ENCODE results near the gene RIMBP2.

RIMBP2 gene

GRCh38 chr12:130428116-130428515, 288.0 kb downstream of the RIMBP2 start:
- no peak for DNase-seq (ENCODE audit: low read depth in 2 of 2, low spot score in 1 of 2)

GRCh38 chr12:130427381-130427887, 288.7 kb downstream of the RIMBP2 start:
- DNase-seq (ENCODE audit: low read depth in 2 of 2, low spot score in 1 of 2), result no peak

- no peak for DNase-seq (ENCODE audit: low read depth in 2 of 2, low spot score in 1 of 2)
These were observed 290.3 kb downstream of the RIMBP2 start for GRCh38 chr12:130425698-130426245.

- DNase-seq (ENCODE audit: low read depth in 2 of 2, low spot score in 1 of 2), result no peak
These were observed 291.0 kb downstream of the RIMBP2 start for GRCh38 chr12:130424858-130425697.

- no peak for DNase-seq (ENCODE audit: low read depth in 2 of 2, low spot score in 1 of 2)
These were observed 291.9 kb downstream of the RIMBP2 start for GRCh38 chr12:130423991-130424857.

- DNase-seq (ENCODE audit: low read depth in 2 of 2, low spot score in 1 of 2), result no peak
These were observed 293.0 kb downstream of the RIMBP2 start for GRCh38 chr12:130423136-130423535.

GRCh38 chr12:130422676-130423075, 293.4 kb downstream of the RIMBP2 start:
- no peak for DNase-seq (ENCODE audit: low read depth in 2 of 2, low spot score in 1 of 2)

- DNase-seq (ENCODE audit: low read depth in 2 of 2, low spot score in 1 of 2), result no peak
These were observed 294.2 kb downstream of the RIMBP2 start for GRCh38 chr12:130421896-130422295.

GRCh38 chr12:130420071-130420470, 296.0 kb downstream of the RIMBP2 start:
- no peak for DNase-seq (ENCODE audit: low read depth in 2 of 2, low spot score in 1 of 2)

- DNase-seq (ENCODE audit: low read depth in 2 of 2, low spot score in 1 of 2), result no peak
These were observed 297.0 kb downstream of the RIMBP2 start for GRCh38 chr12:130419116-130419515.

GRCh38 chr12:130418251-130418650, 297.8 kb downstream of the RIMBP2 start:
- no peak for DNase-seq (ENCODE audit: low read depth in 2 of 2, low spot score in 1 of 2)

GRCh38 chr12:130414381-130414780, 301.7 kb downstream of the RIMBP2 start:
- DNase-seq (ENCODE audit: low read depth in 2 of 2, low spot score in 1 of 2), result no peak

- DNase-seq (ENCODE audit: low read depth in 2 of 2, low spot score in 1 of 2), result no peak
These were observed 302.2 kb downstream of the RIMBP2 start for GRCh38 chr12:130413909-130414308.

- DNase-seq (ENCODE audit: low read depth in 2 of 2, low spot score in 1 of 2), result no peak
These were observed 303.7 kb downstream of the RIMBP2 start for GRCh38 chr12:130412384-130412783.

- no peak for DNase-seq (ENCODE audit: low read depth in 2 of 2, low spot score in 1 of 2)
These were observed 310.8 kb downstream of the RIMBP2 start for GRCh38 chr12:130405332-130405731.

GRCh38 chr12:130401703-130402102, 314.4 kb downstream of the RIMBP2 start:
- no peak for DNase-seq (ENCODE audit: low read depth in 2 of 2, low spot score in 1 of 2)

GRCh38 chr12:130398100-130398848, 317.8 kb downstream of the RIMBP2 start:
- DNase-seq (ENCODE audit: low read depth in 2 of 2, low spot score in 1 of 2), result no peak

GRCh38 chr12:130396667-130397066, 319.4 kb downstream of the RIMBP2 start:
- DNase-seq (ENCODE audit: low read depth in 2 of 2, low spot score in 1 of 2), result no peak

GRCh38 chr12:130394906-130395305, 321.2 kb downstream of the RIMBP2 start:
- no peak for DNase-seq (ENCODE audit: low read depth in 2 of 2, low spot score in 1 of 2)

GRCh38 chr12:130391186-130391585, 324.9 kb downstream of the RIMBP2 start:
- DNase-seq (ENCODE audit: low read depth in 2 of 2, low spot score in 1 of 2), result no peak

- DNase-seq (ENCODE audit: low read depth in 2 of 2, low spot score in 1 of 2), result no peak
These were observed 330.9 kb downstream of the RIMBP2 start for GRCh38 chr12:130385193-130385592.

Measured in stimulated activated CD8-positive, alpha-beta memory T cell treated with anti-CD3 and anti-CD28 coated beads, Interleukin-4, amount 100 ng/mL, for 1 hour (primary cell).